ENCODE data around the gene EXOC3L2. TPM values are rescaled to one million over a fixed set of nuclear protein-coding genes. Genes with fewer than 3 reads are reported as not detected.

The EXOC3L2 gene
- total and polyA plus RNA-seq, 2 of the 8 experiments (the other 6 are each of a cell fraction or from before 2014, with no cell fraction given), result 1.4 to 1.6 TPM

- peaks cover 0 to 11% of the 10 kb centered on the region in 2 experiments for H4K20me1 ChIP-seq (replicated peaks in 1 of 2; ENCODE audit: control insufficient read depth in 1 of 2, insufficient read depth in 2 of 2, low read length in 2 of 2)
- no peak overlapping the region for H3K4me2 ChIP-seq (ENCODE audit: insufficient read depth in 1 of 2, low read depth in 2 of 2, low read length in 2 of 2)
- no peak overlapping the region for H3K23ac ChIP-seq (ENCODE audit: insufficient read length)
- no peak overlapping the region for H2BK20ac ChIP-seq (ENCODE audit: low read length)
- WGBS, 2 experiments (ENCODE audit: extremely low coverage in 1 of 2, insufficient coverage in 1 of 2, insufficient read length in 1 of 2, insufficient replicate concordance in 2 of 2, low coverage in 1 of 2, low lambda C conversion rate in 2 of 2, missing lambda C conversion rate in 1 of 2), result 87% methylated on average over 5 of the region's 5 CpGs; no CpG with 5 or more reads in 1 of the 2 experiments
- H2BK120ac ChIP-seq (replicated peaks; ENCODE audit: low read depth, low read length), result no peak overlapping the region
- no peak overlapping the region for H2BK15ac ChIP-seq (ENCODE audit: low read length)
- H2BK5ac ChIP-seq (ENCODE audit: low read depth, low read length), result no peak overlapping the region
- ChIA-PET CTCF (ENCODE audit: partially characterized antibody) (interaction anchor here (2.1 kb wide), 1 partner anchor 17 kb away, joined by 7 read pairs; no protein-coding TSS in a partner anchor), POLR2A (ENCODE audit: partially characterized antibody) (no interaction called here)
- peaks cover 4% of the 10 kb centered on the region; the same call in 1 of the 2 replicates for H3K23me2 ChIP-seq (ENCODE audit: low read depth, low read length)
- H3K14ac ChIP-seq (ENCODE audit: insufficient read length), result no peak overlapping the region
- no peak for DNase-seq (ENCODE audit: low read depth in 1 of 2, low spot score in 2 of 2)
- TF ChIP-seq CTBP2 (IDR thresholded peaks at IDR 0.05; ENCODE audit: borderline replicate concordance, insufficient read depth, insufficient read length, low read length) (no peak), SP4 (IDR thresholded peaks at IDR 0.05; ENCODE audit: low read length) (no peak), BRCA1 (IDR thresholded peaks at IDR 0.05; ENCODE audit: low read depth, low read length) (no peak), KDM4A (IDR thresholded peaks at IDR 0.05; ENCODE audit: low read depth, low read length, severe bottlenecking) (no peak), BACH1 (IDR thresholded peaks at IDR 0.05; ENCODE audit: low read length) (no peak)
- H3K79me2 ChIP-seq (ENCODE audit: control insufficient read depth in 1 of 2, insufficient read depth in 2 of 2, low read length in 2 of 2), result no peaks in the 10 kb centered on the region
- H3K36me3 ChIP-seq (ENCODE audit: control insufficient read depth in 2 of 4, insufficient read depth in 4 of 4, low read length in 3 of 4), result peaks cover 0 to 4% (median 0%) of the 10 kb centered on the region in 4 experiments; a peak in 1 of 8 replicates
- no peaks in the 10 kb centered on the region; a peak in 1 of 7 replicates for H3K27me3 ChIP-seq (replicated peaks in 1 of 4; ENCODE audit: control insufficient read depth in 3 of 4, extremely low read depth in 1 of 4, insufficient read depth in 3 of 4, low read length in 3 of 4)
- H3K4me1 ChIP-seq (replicated peaks in 1 of 4; ENCODE audit: control insufficient read depth in 3 of 4, insufficient read depth in 4 of 4, low read length in 3 of 4), result no peaks in the 10 kb centered on the region
- H2AFZ ChIP-seq (ENCODE audit: low read length), result no peak overlapping the region
- H3K27ac ChIP-seq (ENCODE audit: low read depth, low read length), result no peak overlapping the region
- H4K5ac ChIP-seq (ENCODE audit: insufficient read length, low read depth, low read length), result no peak overlapping the region
- no peak overlapping the region for H3K4ac ChIP-seq (replicated peaks; ENCODE audit: insufficient read length, low read depth, low read length)
- no peak overlapping the region for H3K9ac ChIP-seq (replicated peaks in 1 of 4; ENCODE audit: extremely low read depth in 1 of 4, low read depth in 3 of 4, low read length in 3 of 4)
- no peak overlapping the region for H3K56ac ChIP-seq (replicated peaks; ENCODE audit: insufficient read length, low read depth, low read length)
- H3K9me3 ChIP-seq (ENCODE audit: insufficient read depth in 2 of 2, low read depth in 1 of 2, low read length in 1 of 2), result no peaks in the 10 kb centered on the region
- no peak for FAIRE-seq
- H3K4me3 ChIP-seq (ENCODE audit: extremely low read depth in 1 of 4, insufficient read depth in 2 of 4, low read depth in 3 of 4, low read length in 4 of 4), result no peak overlapping the region
- H4K91ac ChIP-seq (replicated peaks; ENCODE audit: insufficient read length, low read length), result no peak overlapping the region
- no peak overlapping the region for H2AK5ac ChIP-seq (ENCODE audit: low read depth, low read length)
- H4K8ac ChIP-seq (ENCODE audit: extremely low read depth, insufficient read depth, low read length), result no peak overlapping the region
- H3K18ac ChIP-seq (ENCODE audit: extremely low read depth, low read length), result no peak overlapping the region
- no peak overlapping the region for H2BK12ac ChIP-seq (ENCODE audit: low read depth, low read length)
- no peaks in the 10 kb centered on the region for H3K79me1 ChIP-seq (ENCODE audit: low read depth, low read length)
Observed at GRCh38 chr19:45265375-45265774, 20.2 kb upstream of the EXOC3L2 start.

Data from H1 (cell line).